Naive thymus-derived CD8-positive, alpha-beta T cell (primary cell): ENCODE results near the gene SLC9A9. TPM values are rescaled to one million over a fixed set of nuclear protein-coding genes. Genes with fewer than 3 reads are reported as not detected.

ENCODE experiments used
- ATAC-seq, 2 donors: fragments of 150-1000 bp; cut with Tn5 transposase in 1 of 2; sonication (Bioruptor Pico), chemical (Tn5 transposase) in 1 of 2; 1 replicate in 1 of 2; 2 replicates in 1 of 2; pipeline ENCODE4 v1.10.0; 2021; ENCODE audit warnings: mild to moderate bottlenecking in 2 of 2, moderate library complexity in 2 of 2
- POLR2A ChIA-PET: fragments of 350-600 bp; sonication (Branson Sonifier 250); formaldehyde crosslinking; loops from one replicate; lab custom pipeline; 2021; ENCODE audit warnings: antibody characterized with exemption; lab: Charles Lee
- DNase-seq, 10 donors: peaks; one replicate each; pipeline versions ENCODE4 v3.0.0 to v3.0.0-alpha.2; 2020 to 2022
- H3K27ac Mint-ChIP-seq, 10 donors: one replicate each; pipeline ENCODE4 v1.8.0; 2020 to 2022; ENCODE audit warnings: mild to moderate bottlenecking in 10 of 10, mixed read lengths in 10 of 10, moderate library complexity in 4 of 10, inconsistent platforms in 1 of 10
- H3K27me3 Mint-ChIP-seq, 5 donors: one replicate each; pipeline ENCODE4 v1.8.0; 2021 to 2022; ENCODE audit warnings: mixed read lengths in 5 of 5
- H3K36me3 Mint-ChIP-seq, 3 donors: one replicate each; pipeline ENCODE4 v1.8.0; 2020 to 2022; ENCODE audit warnings: mixed read lengths in 3 of 3, mild to moderate bottlenecking in 2 of 3, inconsistent platforms in 1 of 3
- H3K4me1 Mint-ChIP-seq, 4 donors: one replicate each; pipeline ENCODE4 v1.8.0; 2021 to 2022; ENCODE audit warnings: mixed read lengths in 4 of 4
- H3K4me3 Mint-ChIP-seq, 10 donors: one replicate each; pipeline ENCODE4 v1.8.0; 2020 to 2022; ENCODE audit warnings: mild to moderate bottlenecking in 10 of 10, mixed read lengths in 10 of 10, moderate library complexity in 6 of 10, inconsistent platforms in 1 of 10
- H3K9me3 Mint-ChIP-seq, 9 donors: one replicate each; pipeline ENCODE4 v1.8.0; 2020 to 2022; ENCODE audit warnings: mixed read lengths in 9 of 9, mild to moderate bottlenecking in 3 of 9, inconsistent platforms in 1 of 9, moderate library complexity in 1 of 9
- polyA plus RNA-seq, 3 donors: library from polyadenylated mRNA; unstranded; fragments of 300-500 nt; fragmentation: Illumina TruSeq; gene quantifications; one replicate each; pipeline ENCODE4 v1.2.3, GENCODE V29; 2021
- total RNA-seq, 8 experiments: library from RNA in 2 of 8; stranded (reverse) in 2 of 8; gene quantifications; one replicate each; pipeline ENCODE4 v1.2.3 and lab custom pipeline; 2021 to 2026

Gene SLC9A9
- total and polyA plus RNA-seq, 5 experiments from 2014 or later: 9.6 to 19.4 (median 14.2) TPM

DNA sequence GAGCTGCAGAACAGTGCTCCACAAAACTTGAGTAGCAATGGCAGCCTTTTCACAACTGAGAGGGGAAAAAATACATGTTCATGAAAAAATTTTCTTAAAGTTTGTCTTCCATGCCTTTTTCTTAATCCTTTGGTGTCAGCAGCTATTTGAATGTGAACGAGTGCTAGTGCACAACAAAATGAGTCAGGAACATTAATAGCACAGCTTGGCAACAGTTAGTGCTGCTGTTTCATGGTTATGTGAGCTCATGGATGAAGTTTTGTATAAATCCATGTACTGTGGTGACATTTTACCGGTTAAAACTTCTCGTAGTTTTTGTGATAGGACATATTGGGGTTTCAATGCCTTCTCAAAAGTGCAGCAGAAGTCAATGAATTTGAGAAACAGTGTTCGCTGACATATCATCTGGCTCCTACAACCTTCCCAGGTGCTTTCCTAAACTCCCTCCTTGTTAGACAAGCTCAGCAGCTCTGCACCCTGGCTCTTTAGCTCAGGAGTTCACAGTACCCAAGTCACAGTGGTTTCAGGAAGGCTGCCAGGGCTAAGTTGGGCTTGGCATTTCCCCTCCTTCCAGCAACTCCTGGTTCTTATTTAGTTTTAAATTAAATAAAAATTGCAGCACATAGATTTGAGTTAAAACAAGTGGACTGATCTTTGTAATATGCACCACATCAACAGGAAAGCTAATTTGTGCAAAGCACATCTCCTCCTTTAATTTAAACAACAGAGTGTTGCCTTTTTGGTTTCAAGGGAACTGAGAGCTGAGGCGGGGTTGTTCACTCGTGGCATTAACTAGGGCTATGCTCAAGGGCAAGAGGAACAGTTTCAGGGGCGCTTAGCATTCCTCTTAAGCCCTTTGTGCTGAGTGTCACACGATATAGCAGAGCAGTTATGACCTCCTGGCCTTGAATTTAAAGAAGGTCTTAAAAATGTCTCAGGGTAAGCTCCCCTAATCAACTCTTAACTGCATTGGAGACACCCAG is 365.9 kb downstream of the SLC9A9 start:
- Mint-ChIP-seq H3K36me3 (peaks cover 0 to 12% (median 4%) of the 10 kb centered on the region in 3 donors), H3K9me3 (no peaks in the 10 kb centered on the region), H3K27ac (no peak overlapping the region), H3K27me3 (no peaks in the 10 kb centered on the region), H3K4me1 (peaks cover 0 to 13% (median under 1%) of the 10 kb centered on the region in 4 donors), H3K4me3 (no peak overlapping the region)
- POLR2A ChIA-PET: interaction anchor here (0.7 kb wide), 1 partner anchor 1319 kb away, joined by 3 read pairs; no protein-coding TSS in a partner anchor
- DNase-seq (no peak), ATAC-seq (no peak)

DNA sequence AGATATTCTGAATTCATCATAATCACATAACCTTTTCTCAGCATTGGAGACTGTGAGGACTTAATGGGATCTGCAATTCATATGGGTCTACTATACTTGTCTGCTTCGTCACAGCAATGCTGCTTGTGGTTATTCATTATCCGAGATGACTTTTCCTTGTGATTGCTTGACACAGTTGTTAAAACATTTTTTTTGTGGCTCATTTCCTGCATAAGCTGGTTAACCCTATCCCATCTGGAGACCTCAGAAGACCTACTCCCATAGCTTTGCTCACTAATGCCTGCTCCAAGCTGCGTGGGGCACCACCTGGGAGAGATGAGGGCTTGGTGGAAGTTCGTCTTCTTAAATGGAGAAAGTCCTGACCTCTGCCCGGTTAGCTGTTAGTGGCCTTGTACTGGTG is 367.9 kb downstream of the SLC9A9 start:
- H3K27ac Mint-ChIP-seq: no peak overlapping the region
- peaks cover 0 to 13% (median under 1%) of the 10 kb centered on the region in 4 donors for H3K4me1 Mint-ChIP-seq
- no peaks in the 10 kb centered on the region for H3K9me3 Mint-ChIP-seq
- POLR2A ChIA-PET: no interaction called here
- ATAC-seq: no peak
- no peak for DNase-seq
- peaks cover 0 to 12% (median 4%) of the 10 kb centered on the region in 3 donors for H3K36me3 Mint-ChIP-seq
- no peak overlapping the region for H3K4me3 Mint-ChIP-seq
- H3K27me3 Mint-ChIP-seq: no peaks in the 10 kb centered on the region

DNA sequence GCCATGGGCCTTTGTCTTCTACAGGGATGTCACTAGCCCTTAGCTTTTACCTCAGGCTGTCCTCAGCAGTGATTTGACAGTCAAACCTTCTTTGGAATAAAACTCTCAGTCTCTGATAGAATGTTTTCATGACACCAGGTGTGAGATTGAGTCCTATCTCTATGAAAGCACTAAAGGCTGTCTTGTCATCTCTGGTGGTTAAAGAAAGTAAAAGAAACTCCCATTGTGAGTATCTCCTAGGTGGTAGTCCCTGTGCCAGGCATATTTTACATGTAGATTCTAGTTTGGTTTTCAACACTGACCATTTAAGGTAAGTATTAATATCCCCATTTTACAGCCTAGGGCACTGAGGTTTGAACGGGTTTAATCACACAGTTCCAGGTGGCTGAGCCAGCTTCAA is 368.5 kb downstream of the SLC9A9 start:
- Mint-ChIP-seq H3K27ac (no peak overlapping the region), H3K36me3 (peaks cover 0 to 8% (median 4%) of the 10 kb centered on the region in 3 donors), H3K4me1 (peaks cover 0 to 13% (median under 1%) of the 10 kb centered on the region in 4 donors), H3K9me3 (no peaks in the 10 kb centered on the region), H3K27me3 (no peaks in the 10 kb centered on the region), H3K4me3 (no peak overlapping the region)
- DNase-seq (no peak), ATAC-seq (no peak)
- POLR2A ChIA-PET: no interaction called here

DNA sequence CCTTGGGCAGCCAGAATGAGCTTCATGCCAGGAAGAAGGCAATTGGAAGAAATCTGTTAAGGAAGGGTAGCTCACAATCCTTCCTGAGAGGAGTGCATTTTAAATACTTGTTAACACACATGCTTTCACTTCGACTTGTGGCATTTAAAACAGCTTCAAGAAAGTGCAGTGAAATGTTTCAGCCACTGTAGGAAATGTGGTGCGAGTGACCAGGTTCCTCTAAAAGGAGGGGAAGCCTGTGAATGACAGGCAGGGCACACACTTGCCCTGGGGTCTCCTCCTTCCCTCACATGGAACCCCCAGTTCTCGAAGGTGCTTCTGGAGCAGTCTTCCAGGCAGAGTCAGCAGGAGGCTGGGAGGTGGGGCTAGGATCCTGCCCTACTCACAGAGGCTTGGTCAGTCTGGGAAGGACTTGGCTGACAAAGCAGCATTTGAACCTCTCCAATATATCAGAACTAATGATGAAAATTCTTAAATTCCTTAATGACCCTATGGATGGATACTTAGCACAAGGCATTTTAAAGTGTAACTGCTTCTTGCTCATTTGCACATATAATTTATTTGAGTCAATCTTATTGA is 370.1 kb downstream of the SLC9A9 start:
- Mint-ChIP-seq H3K36me3 (peaks cover 0 to 3% (median 0%) of the 10 kb centered on the region in 3 donors), H3K9me3 (no peaks in the 10 kb centered on the region), H3K27ac (no peak overlapping the region), H3K4me1 (peaks cover 0 to 13% (median under 1%) of the 10 kb centered on the region in 4 donors), H3K27me3 (no peaks in the 10 kb centered on the region), H3K4me3 (no peak overlapping the region)
- DNase-seq (no peak), ATAC-seq (no peak)
- POLR2A ChIA-PET: no interaction called here

DNA sequence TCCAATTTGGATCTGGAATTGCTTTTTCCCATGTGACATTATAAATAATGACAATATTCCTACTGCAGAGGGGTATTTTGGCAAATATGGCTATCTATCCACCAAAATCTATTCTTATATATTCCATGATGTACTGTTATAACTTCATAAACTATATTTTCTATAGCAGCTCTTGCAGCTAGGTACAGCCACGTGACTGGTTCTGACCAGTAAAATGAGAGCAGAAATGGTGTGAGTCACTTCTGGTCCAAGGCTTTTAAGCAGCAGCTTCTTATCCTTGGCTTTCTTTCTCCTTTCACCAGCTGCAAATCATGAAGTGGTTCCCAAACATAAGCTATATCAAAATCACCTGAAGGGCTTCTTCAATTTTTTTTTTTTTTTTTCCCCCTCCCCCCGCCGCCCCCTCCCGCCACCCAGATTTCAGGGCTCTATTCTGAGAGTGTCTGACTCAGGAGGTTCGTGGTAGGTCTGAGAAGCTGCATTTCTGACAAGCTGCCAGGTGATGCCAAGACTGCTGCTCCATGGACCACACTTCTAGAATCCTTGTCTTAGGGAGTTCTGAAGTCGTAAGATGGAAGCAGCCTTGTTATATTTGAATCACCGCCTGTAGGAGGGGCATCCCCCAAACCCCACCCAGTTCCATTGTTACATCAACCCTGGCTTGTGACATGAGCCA is 371.2 kb downstream of the SLC9A9 start:
- no peak for DNase-seq
- H3K27me3 Mint-ChIP-seq: no peaks in the 10 kb centered on the region
- no peak for ATAC-seq
- H3K9me3 Mint-ChIP-seq: no peaks in the 10 kb centered on the region
- peaks cover 0 to 6% (median 4%) of the 10 kb centered on the region in 4 donors for H3K4me1 Mint-ChIP-seq
- H3K27ac Mint-ChIP-seq: no peak overlapping the region
- no peak overlapping the region for H3K4me3 Mint-ChIP-seq
- POLR2A ChIA-PET: no interaction called here
- H3K36me3 Mint-ChIP-seq: peaks cover 0 to 3% (median 0%) of the 10 kb centered on the region in 3 donors

DNA sequence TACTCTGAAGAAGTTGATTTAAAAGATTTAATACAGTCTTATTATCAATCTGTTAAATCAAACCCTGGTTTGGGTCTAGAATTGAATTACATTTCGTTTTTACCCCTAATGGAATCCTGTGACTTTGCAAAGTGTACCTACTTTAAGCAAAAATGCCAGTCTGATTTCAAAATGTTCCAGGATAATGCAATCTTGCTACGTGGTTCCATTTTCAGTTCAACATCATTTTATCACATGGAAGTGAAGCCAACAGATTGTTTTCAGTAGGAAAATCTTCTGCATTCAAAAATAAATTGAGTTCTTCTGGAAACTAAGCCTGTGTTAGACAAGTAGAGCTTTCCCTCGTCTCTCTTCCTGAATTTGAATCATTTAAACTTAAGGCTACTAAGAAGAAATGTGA is 372.3 kb downstream of the SLC9A9 start:
- peaks cover 0 to 12% (median 6%) of the 10 kb centered on the region in 4 donors for H3K4me1 Mint-ChIP-seq
- no peaks in the 10 kb centered on the region for H3K36me3 Mint-ChIP-seq
- ATAC-seq: no peak
- no peak overlapping the region for H3K4me3 Mint-ChIP-seq
- no peak for DNase-seq
- no peaks in the 10 kb centered on the region for H3K9me3 Mint-ChIP-seq
- H3K27ac Mint-ChIP-seq: no peak overlapping the region
- H3K27me3 Mint-ChIP-seq: no peaks in the 10 kb centered on the region
- POLR2A ChIA-PET: no interaction called here

DNA sequence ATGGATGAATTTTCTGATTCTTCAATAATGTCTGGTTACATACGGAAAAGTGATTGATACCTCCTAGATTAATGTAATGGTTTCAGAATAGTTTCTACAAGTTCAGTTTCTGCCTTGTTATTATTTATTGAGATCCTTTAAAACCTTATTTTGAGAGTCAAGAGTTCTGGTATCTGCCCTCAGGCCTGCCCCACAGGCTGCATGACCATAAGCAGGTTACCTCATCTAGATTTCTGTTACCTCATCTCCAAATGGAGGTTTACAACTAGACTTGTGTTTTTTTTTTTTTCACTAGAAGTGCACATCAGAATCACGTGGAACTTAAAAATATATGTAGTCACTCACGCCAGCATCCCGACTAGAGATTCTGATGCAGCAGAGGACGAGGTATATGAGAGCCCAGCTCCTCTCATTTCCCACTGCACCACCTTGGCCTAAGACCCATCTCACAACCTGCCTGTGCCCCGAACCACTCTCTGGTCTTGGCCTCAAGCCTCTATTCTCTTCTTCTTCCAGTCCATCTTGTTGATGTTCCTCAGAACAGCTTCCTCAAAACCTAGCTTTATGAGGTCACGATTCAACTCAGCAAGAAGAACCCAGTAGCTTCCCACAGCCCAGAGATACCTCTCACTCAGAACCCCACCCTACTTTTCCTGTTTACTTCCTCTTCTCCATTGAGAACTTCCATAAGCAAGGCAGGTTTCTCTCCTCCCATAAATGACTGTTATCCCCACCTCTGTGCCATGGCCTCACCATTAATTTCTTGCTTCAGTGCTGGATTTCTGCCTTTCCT is 375.3 kb downstream of the SLC9A9 start:
- DNase-seq: no peak
- Mint-ChIP-seq H3K9me3 (no peaks in the 10 kb centered on the region), H3K27me3 (no peaks in the 10 kb centered on the region), H3K27ac (peak overlapping the region in 2 of 10 donors; percentile 24 to 66), H3K4me3 (no peak overlapping the region), H3K4me1 (peaks cover 0 to 12% (median 5%) of the 10 kb centered on the region in 4 donors), H3K36me3 (peaks cover 0 to 5% (median under 1%) of the 10 kb centered on the region in 3 donors)
- POLR2A ChIA-PET: no interaction called here
- ATAC-seq: no peak

DNA sequence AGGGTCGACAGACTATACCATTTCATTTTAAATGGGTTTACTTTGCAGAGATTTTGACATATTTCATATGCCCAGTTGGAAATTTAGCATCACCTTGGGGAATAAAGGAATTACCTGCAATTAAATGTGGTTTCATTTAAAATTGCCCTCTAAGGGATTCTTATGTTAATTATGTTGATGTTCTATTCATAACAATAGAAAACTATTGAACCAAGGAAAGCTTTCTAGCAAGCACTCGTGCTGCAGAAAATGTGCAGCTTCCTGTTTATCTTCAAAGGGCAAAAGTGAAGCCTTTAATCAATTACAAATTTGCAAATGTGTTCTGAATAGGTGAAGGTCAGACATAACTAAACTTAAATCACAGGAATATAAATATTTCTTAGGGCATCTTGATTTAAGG is 376.6 kb downstream of the SLC9A9 start:
- no peaks in the 10 kb centered on the region for H3K9me3 Mint-ChIP-seq
- H3K27ac Mint-ChIP-seq: no peak overlapping the region
- POLR2A ChIA-PET: no interaction called here
- H3K4me3 Mint-ChIP-seq: no peak overlapping the region
- H3K36me3 Mint-ChIP-seq: peaks cover 6 to 11% (median 8%) of the 10 kb centered on the region in 3 donors
- peaks cover 0 to 12% (median 4%) of the 10 kb centered on the region in 4 donors for H3K4me1 Mint-ChIP-seq
- DNase-seq (no peak), ATAC-seq (no peak)
- H3K27me3 Mint-ChIP-seq: no peaks in the 10 kb centered on the region

DNA sequence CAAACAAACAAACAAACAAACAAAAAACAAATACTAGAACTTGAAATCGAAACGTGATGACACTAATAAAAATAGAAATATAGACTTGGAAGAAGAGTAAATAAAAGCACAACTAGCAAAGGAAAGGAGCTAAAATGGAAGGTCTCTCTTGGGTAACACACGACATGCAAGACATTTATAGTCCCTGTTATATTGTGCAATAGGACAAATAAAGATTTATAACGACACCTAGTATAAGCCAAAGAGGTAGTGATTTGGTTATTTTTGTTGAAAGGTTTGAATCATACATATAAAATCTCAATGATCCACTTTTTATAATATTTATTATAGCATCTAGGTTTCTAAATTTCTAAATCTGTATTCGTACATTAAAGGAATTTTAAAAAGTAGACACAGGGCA is 379.1 kb downstream of the SLC9A9 start:
- H3K4me3 Mint-ChIP-seq: no peak overlapping the region

DNA sequence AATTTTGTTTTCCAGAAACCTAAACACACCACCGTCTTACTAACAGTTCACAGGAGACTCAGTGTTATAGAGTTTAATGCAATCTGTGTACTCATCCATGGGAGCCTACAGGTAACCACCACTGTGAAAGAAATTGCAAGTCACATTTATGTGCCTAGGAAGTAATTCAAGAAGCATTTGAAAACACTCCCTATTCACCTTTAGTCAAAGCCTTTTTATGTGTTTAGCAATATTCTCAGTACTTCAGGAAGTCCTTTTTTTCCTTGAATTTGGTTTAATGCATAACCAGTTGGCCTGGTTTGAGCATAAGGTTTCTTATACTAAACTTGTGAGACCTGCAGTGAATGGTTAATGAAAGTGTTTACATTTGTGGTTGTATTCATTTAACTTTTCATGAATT is 382.6 kb downstream of the SLC9A9 start:
- Mint-ChIP-seq H3K27ac (no peak overlapping the region), H3K36me3 (peaks cover 22 to 47% (median 24%) of the 10 kb centered on the region in 3 donors), H3K4me1 (no peaks in the 10 kb centered on the region), H3K27me3 (no peaks in the 10 kb centered on the region), H3K9me3 (no peaks in the 10 kb centered on the region), H3K4me3 (no peak overlapping the region)
- no peak for ATAC-seq
- POLR2A ChIA-PET: no interaction called here
- no peak for DNase-seq

More for the DNA sequence above, 379.1 kb downstream of the SLC9A9 start:
- Mint-ChIP-seq H3K36me3 (peaks cover 22 to 30% (median 22%) of the 10 kb centered on the region in 3 donors), H3K27me3 (no peaks in the 10 kb centered on the region), H3K27ac (no peak overlapping the region), H3K9me3 (no peaks in the 10 kb centered on the region), H3K4me1 (peaks cover 0 to 12% (median 4%) of the 10 kb centered on the region in 4 donors)
- ATAC-seq (no peak), DNase-seq (no peak)
- POLR2A ChIA-PET: no interaction called here

DNA sequence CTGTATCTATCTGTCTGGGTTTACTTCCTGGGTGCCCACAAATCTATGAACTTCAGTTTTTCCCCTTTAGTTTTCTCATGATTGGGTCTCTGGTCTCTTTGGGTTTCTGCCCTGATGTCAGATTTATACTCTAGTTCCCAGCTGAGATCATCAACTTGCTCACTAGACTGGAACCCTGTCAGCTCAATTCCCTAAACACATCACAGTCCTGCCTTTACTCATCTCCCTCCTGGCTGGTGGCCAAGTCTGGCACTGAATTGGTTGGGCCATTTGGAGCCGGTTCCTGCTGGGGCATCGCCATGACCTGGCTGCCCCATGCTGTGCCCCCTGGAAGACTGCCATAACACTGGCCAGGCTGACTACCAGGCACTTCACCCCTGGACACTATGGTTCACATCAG is 383.4 kb downstream of the SLC9A9 start:
- no peak for ATAC-seq

DNA sequence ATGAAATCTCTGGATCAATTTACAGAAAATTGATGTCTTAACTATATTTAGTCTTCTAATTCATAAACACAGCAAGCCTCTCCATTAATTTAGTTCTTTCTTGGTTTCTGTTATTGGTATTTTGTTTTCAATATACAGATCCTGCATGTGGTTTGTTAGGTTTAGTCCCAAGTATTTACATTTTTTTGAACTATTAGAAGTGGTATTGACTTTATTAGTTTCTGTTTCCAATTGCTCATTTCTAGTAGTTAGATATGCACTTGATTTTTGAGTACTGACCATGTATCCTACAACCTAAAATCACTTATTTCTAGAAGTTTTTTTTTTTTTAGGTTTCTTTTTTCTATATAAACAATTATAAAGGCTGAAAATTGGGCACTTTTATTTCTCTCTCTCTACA is 392.8 kb downstream of the SLC9A9 start:
- DNase-seq (no peak), ATAC-seq (no peak)
- peaks cover 0 to 1% (median under 1%) of the 10 kb centered on the region in 4 donors for H3K4me1 Mint-ChIP-seq
- peaks cover 0 to 18% (median 3%) of the 10 kb centered on the region in 9 donors for H3K9me3 Mint-ChIP-seq
- no peak overlapping the region for H3K4me3 Mint-ChIP-seq
- POLR2A ChIA-PET: no interaction called here
- H3K36me3 Mint-ChIP-seq: peaks cover 7 to 23% (median 9%) of the 10 kb centered on the region in 3 donors
- H3K27ac Mint-ChIP-seq: peak overlapping the region in 1 of 10 donors; percentile 32
- H3K27me3 Mint-ChIP-seq: no peaks in the 10 kb centered on the region

More for the DNA sequence above, 383.4 kb downstream of the SLC9A9 start:
- peak overlapping the region in 1 of 10 donors; percentile 74 for H3K27ac Mint-ChIP-seq
- H3K9me3 Mint-ChIP-seq: peaks cover 0 to 1% (median 0%) of the 10 kb centered on the region in 9 donors
- H3K27me3 Mint-ChIP-seq: no peaks in the 10 kb centered on the region
- H3K4me1 Mint-ChIP-seq: no peaks in the 10 kb centered on the region
- POLR2A ChIA-PET: no interaction called here
- peaks cover 22 to 54% (median 28%) of the 10 kb centered on the region in 3 donors for H3K36me3 Mint-ChIP-seq
- H3K4me3 Mint-ChIP-seq: no peak overlapping the region
- DNase-seq: no peak
